Mononuclear cell (primary cell): Measurements from ENCODE around the gene TMEM203. TPM values are rescaled to one million over a fixed set of nuclear protein-coding genes. Genes with fewer than 3 reads are reported as not detected.

Experiments
- H3K27me3 ChIP-seq: 2 replicates; pipeline ENCODE4 v1.6.0; 2011; ENCODE audit warnings: low read length, control low read depth; ENCODE audit not compliant: insufficient read depth
- H3K4me1 ChIP-seq: 2 replicates; pipeline ENCODE4 v1.5.1; 2011; ENCODE audit warnings: mild to moderate bottlenecking, low read length, control low read depth; ENCODE audit not compliant: insufficient read depth
- H3K4me3 ChIP-seq: 2 replicates; pipeline ENCODE4 v1.5.1; 2011; ENCODE audit warnings: mild to moderate bottlenecking, low read length, moderate library complexity
- H3K9me3 ChIP-seq: 2 replicates; pipeline ENCODE4 v1.5.1; 2011; ENCODE audit warnings: low read depth, mild to moderate bottlenecking, control low read depth, low read length
- total RNA-seq: library from RNA; depleted of rRNA; stranded (reverse); fragments of >200 nt; gene quantifications from one replicate; pipeline ENCODE4 v1.2.3, GENCODE V29; 2012

Gene TMEM203
- 21.1 TPM for total RNA-seq

GRCh38 chr9:137205126-137206069 is at the start of gene TMEM203, which contains the start of gene NDOR1:
TMEM203 (minus strand) TSS chr9:137205648; CDS start chr9:137205414, 234 bp downstream.
NDOR1 (plus strand) TSS chr9:137205700; CDS start chr9:137205778, 78 bp downstream.
- Histone ChIP-seq H3K27me3 (no peaks in the 10 kb centered on the region), H3K4me3 (peak within 1 kb of the TSS; percentile 94), H3K4me1 (peaks cover 44% of the 10 kb centered on the region), H3K9me3 (no peaks in the 10 kb centered on the region)

GRCh38 chr9:137254624-137255447 is 49.4 kb upstream of the TMEM203 start, which contains the start of gene NELFB:
NELFB (plus strand) TSS chr9:137255327.
- Histone ChIP-seq H3K4me3 (peak within 1 kb of the TSS; percentile 88), H3K27me3 (no peaks in the 10 kb centered on the region), H3K4me1 (peaks cover 25% of the 10 kb centered on the region), H3K9me3 (no peaks in the 10 kb centered on the region)

GRCh38 chr9:137253717-137254623 is 48.5 kb upstream of the TMEM203 start:
- Histone ChIP-seq H3K4me1 (peaks cover 25% of the 10 kb centered on the region), H3K4me3 (no peak overlapping the region), H3K27me3 (no peaks in the 10 kb centered on the region), H3K9me3 (no peaks in the 10 kb centered on the region)

GRCh38 chr9:137252555-137253506 is 47.4 kb upstream of the TMEM203 start:
- peaks cover 25% of the 10 kb centered on the region for H3K4me1 ChIP-seq
- no peak overlapping the region for H3K4me3 ChIP-seq
- no peaks in the 10 kb centered on the region for H3K27me3 ChIP-seq
- no peaks in the 10 kb centered on the region for H3K9me3 ChIP-seq

GRCh38 chr9:137251490-137252268 is 46.2 kb upstream of the TMEM203 start:
- peaks cover 20% of the 10 kb centered on the region for H3K4me1 ChIP-seq
- H3K27me3 ChIP-seq: no peaks in the 10 kb centered on the region
- no peaks in the 10 kb centered on the region for H3K9me3 ChIP-seq
- H3K4me3 ChIP-seq: no peak overlapping the region

- Histone ChIP-seq H3K4me1 (peaks cover 15% of the 10 kb centered on the region), H3K4me3 (no peak within 1 kb of the TSS), H3K27me3 (no peaks in the 10 kb centered on the region), H3K9me3 (no peaks in the 10 kb centered on the region)
Measured at GRCh38 chr9:137251194-137251461, 45.7 kb upstream of the TMEM203 start, which contains the start of gene STPG3. STPG3 (plus strand) TSS chr9:137251286; CDS start chr9:137251287, 1 bp downstream.

- H3K9me3 ChIP-seq: no peaks in the 10 kb centered on the region
- H3K4me1 ChIP-seq: peaks cover 10% of the 10 kb centered on the region
- no peak overlapping the region for H3K4me3 ChIP-seq
- no peaks in the 10 kb centered on the region for H3K27me3 ChIP-seq
Measured at GRCh38 chr9:137250329-137251193, 45.1 kb upstream of the TMEM203 start.

- H3K9me3 ChIP-seq: no peaks in the 10 kb centered on the region
- no peaks in the 10 kb centered on the region for H3K27me3 ChIP-seq
- H3K4me1 ChIP-seq: peaks cover 5% of the 10 kb centered on the region
- no peak overlapping the region for H3K4me3 ChIP-seq
Measured at GRCh38 chr9:137247916-137248175, 42.4 kb upstream of the TMEM203 start.

GRCh38 chr9:137247135-137247915 is 41.9 kb upstream of the TMEM203 start:
- no peaks in the 10 kb centered on the region for H3K9me3 ChIP-seq
- no peaks in the 10 kb centered on the region for H3K27me3 ChIP-seq
- H3K4me3 ChIP-seq: no peak overlapping the region
- peaks cover 10% of the 10 kb centered on the region for H3K4me1 ChIP-seq

GRCh38 chr9:137245450-137246421 is 40.3 kb upstream of the TMEM203 start:
- Histone ChIP-seq H3K4me1 (peaks cover 17% of the 10 kb centered on the region), H3K9me3 (no peaks in the 10 kb centered on the region), H3K27me3 (no peaks in the 10 kb centered on the region), H3K4me3 (no peak overlapping the region)
